ENCODE data around the gene PRKAB1. TPM values are rescaled to one million over a fixed set of nuclear protein-coding genes. Genes with fewer than 3 reads are reported as not detected.

Gene PRKAB1
- total RNA-seq, 4 donors from 2014 or later = 11.3 to 28.6 (median 15.1) TPM

GRCh38 chr12:119679490-119679889, 11.6 kb downstream of the PRKAB1 start:
- no peak overlapping the region for H3K4me3 ChIP-seq
- 88% methylated on average over 10 of the region's 10 CpGs for WGBS
- H3K36me3 ChIP-seq = peaks cover 76% of the 10 kb centered on the region
- no peak for DNase-seq (ENCODE audit: low spot score in 2 of 2)
- H3K27me3 ChIP-seq = no peaks in the 10 kb centered on the region
- H3K9me3 ChIP-seq = no peaks in the 10 kb centered on the region
- H3K27ac ChIP-seq = no peak overlapping the region
- TF ChIP-seq CTCF (IDR thresholded peaks at IDR 0.05) (no peak), EP300 (IDR thresholded peaks at IDR 0.05) (no peak)
- peaks cover 11% of the 10 kb centered on the region for H3K4me1 ChIP-seq

GRCh38 chr12:119681111-119681510, 13.2 kb downstream of the PRKAB1 start:
- TF ChIP-seq EP300 (IDR thresholded peaks at IDR 0.05) (no peak), POLR2AphosphoS5 (IDR thresholded peaks at IDR 0.05) (no peak), POLR2A (IDR thresholded peaks at IDR 0.05) (no peak), CTCF (IDR thresholded peaks at IDR 0.05) (no peak)
- peaks cover 8% of the 10 kb centered on the region for H3K4me1 ChIP-seq
- no peak for DNase-seq (ENCODE audit: low spot score in 2 of 2)
- H3K4me3 ChIP-seq = no peak overlapping the region
- no peaks in the 10 kb centered on the region for H3K27me3 ChIP-seq
- 91% methylated on average over 8 of the region's 8 CpGs for WGBS
- no peaks in the 10 kb centered on the region for H3K9me3 ChIP-seq
- H3K27ac ChIP-seq = no peak overlapping the region
- H3K36me3 ChIP-seq = peaks cover 60% of the 10 kb centered on the region

- Histone ChIP-seq H3K36me3 (peaks cover 52% of the 10 kb centered on the region), H3K9me3 (no peaks in the 10 kb centered on the region), H3K4me1 (peaks cover 8% of the 10 kb centered on the region), H3K27me3 (no peaks in the 10 kb centered on the region), H3K4me3 (no peak overlapping the region), H3K27ac (no peak overlapping the region)
- TF ChIP-seq POLR2A (IDR thresholded peaks at IDR 0.05) (no peak), POLR2AphosphoS5 (IDR thresholded peaks at IDR 0.05) (no peak), EP300 (IDR thresholded peaks at IDR 0.05) (no peak), CTCF (IDR thresholded peaks at IDR 0.05) (no peak)
- WGBS = 87% methylated on average over 9 of the region's 9 CpGs
- no peak for DNase-seq (ENCODE audit: low spot score in 2 of 2)
These were observed 14.1 kb downstream of the PRKAB1 start for GRCh38 chr12:119681728-119682638.

DNA sequence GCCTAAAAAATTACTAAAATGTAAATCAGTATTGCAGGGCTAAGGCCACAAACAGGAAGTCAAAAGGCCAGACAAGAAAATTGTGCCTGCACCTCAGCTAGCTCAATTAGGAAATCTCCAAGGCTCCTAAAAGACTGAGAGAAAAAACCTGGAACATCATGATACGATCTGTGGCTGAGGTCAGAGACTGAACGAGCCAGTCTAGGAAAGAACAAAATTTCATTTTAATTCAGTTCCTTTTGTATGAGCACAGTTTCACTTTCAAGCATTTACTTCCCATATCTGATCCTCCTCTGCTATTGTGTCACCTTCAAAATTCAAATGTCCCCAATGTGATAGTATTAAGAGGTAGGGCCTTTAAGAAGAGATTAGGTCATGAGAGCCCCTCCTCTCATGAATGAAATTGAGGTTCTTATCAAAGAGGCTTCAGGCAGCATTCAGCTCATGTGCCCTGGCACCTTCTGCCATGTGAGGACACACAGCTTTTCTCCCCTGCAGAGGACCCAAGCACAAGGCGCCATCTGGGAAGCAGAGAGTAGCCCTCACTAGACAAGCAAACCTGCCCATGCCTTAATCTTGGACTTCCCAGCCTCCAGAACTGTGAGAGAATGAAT, 14.8 kb downstream of the PRKAB1 start:
- Histone ChIP-seq H3K4me1 (peaks cover 8% of the 10 kb centered on the region), H3K36me3 (peaks cover 44% of the 10 kb centered on the region), H3K27ac (no peak overlapping the region), H3K4me3 (no peak overlapping the region), H3K9me3 (no peaks in the 10 kb centered on the region), H3K27me3 (no peaks in the 10 kb centered on the region)
- no peak for DNase-seq (ENCODE audit: low spot score in 2 of 2)
- WGBS = 62% methylated on average over 3 of the region's 3 CpGs
- TF ChIP-seq POLR2AphosphoS5 (IDR thresholded peaks at IDR 0.05) = no peak
- TF ChIP-seq POLR2A (IDR thresholded peaks at IDR 0.05) = no peak
- no peak for TF ChIP-seq CTCF (IDR thresholded peaks at IDR 0.05)
- TF ChIP-seq EP300 (IDR thresholded peaks at IDR 0.05) = no peak

DNA sequence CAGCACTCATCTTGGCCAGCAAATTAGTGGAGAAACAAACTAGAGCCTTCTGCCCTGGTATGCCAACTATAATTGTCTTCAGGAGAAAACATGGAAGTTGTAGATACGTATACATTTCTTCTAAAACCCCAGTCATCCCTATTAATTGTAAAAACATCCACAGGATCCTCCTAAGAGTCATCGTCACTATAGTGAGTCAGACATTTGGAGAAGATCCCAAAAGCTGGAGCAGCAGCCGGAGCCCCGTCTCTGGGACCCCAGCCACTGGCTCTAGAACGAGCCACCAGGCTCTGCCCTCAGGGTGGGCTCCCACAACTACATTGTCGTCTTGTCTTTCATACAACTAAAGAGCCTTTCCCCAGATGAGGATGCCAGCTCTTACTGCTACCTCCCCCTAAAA, 15.5 kb downstream of the PRKAB1 start:
- Histone ChIP-seq H3K27ac (no peak overlapping the region), H3K27me3 (no peaks in the 10 kb centered on the region), H3K4me3 (no peak overlapping the region), H3K36me3 (peaks cover 37% of the 10 kb centered on the region), H3K9me3 (no peaks in the 10 kb centered on the region), H3K4me1 (peaks cover 8% of the 10 kb centered on the region)
- DNase-seq (ENCODE audit: low spot score in 2 of 2) = no peak
- WGBS = 78% methylated on average over 6 of the region's 6 CpGs
- TF ChIP-seq EP300 (IDR thresholded peaks at IDR 0.05) = no peak
